Kidney epithelial cell (primary cell): ENCODE results near the gene ENO3. TPM values are rescaled to one million over a fixed set of nuclear protein-coding genes. Genes with fewer than 3 reads are reported as not detected.

Source experiments
- DNase-seq: peaks from one replicate; pipeline ENCODE4 v3.0.0-alpha.2; 2010; ENCODE audit warnings: low read depth
- H3K27me3 ChIP-seq: 2 replicates; pipeline ENCODE4 v1.6.0; 2011; ENCODE audit warnings: low read length; ENCODE audit not compliant: control insufficient read depth, insufficient read depth
- H3K36me3 ChIP-seq: 2 replicates; pipeline ENCODE4 v1.5.1; 2011; ENCODE audit warnings: low read length; ENCODE audit not compliant: control insufficient read depth, insufficient read depth
- H3K4me3 ChIP-seq: 2 replicates; pipeline ENCODE4 v1.5.1; 2011; ENCODE audit warnings: low read depth, mild to moderate bottlenecking, control low read depth, low read length
- CTCF ChIP-seq: IDR thresholded peaks from 2 replicates; pipeline ENCODE4 v1.5.1; 2011; ENCODE audit warnings: mild to moderate bottlenecking, moderate library complexity, low read length, control low read depth, inconsistent platforms; ENCODE audit not compliant: insufficient read depth, poor library complexity, severe bottlenecking
- total RNA-seq: library from RNA; depleted of rRNA; stranded (reverse); fragments of >200 nt; gene quantifications from 2 replicates; pipeline ENCODE4 v1.2.3, GENCODE V29; 2015

Gene ENO3
- total RNA-seq, 1 donor from 2014 or later = 3.5 TPM

- no peaks in the 10 kb centered on the region for H3K27me3 ChIP-seq
- peak overlapping the region; percentile 63 for H3K4me3 ChIP-seq
- peak; percentile 82 for DNase-seq
- no peaks in the 10 kb centered on the region for H3K36me3 ChIP-seq
- TF ChIP-seq CTCF = no peak
These were observed 18.2 kb downstream of the ENO3 start for GRCh38 chr17:4969047-4969550.

- DNase-seq = no peak
- TF ChIP-seq CTCF = no peak
- H3K27me3 ChIP-seq = no peaks in the 10 kb centered on the region
- peak overlapping the region; percentile 11 for H3K4me3 ChIP-seq
- H3K36me3 ChIP-seq = no peaks in the 10 kb centered on the region
These were observed 18.7 kb downstream of the ENO3 start for GRCh38 chr17:4969551-4970173.

GRCh38 chr17:4970273-4970672, 19.4 kb downstream of the ENO3 start:
- no peak for TF ChIP-seq CTCF
- Histone ChIP-seq H3K36me3 (no peaks in the 10 kb centered on the region), H3K4me3 (no peak overlapping the region), H3K27me3 (no peaks in the 10 kb centered on the region)
- no peak for DNase-seq

- TF ChIP-seq CTCF = no peak
- Histone ChIP-seq H3K27me3 (no peaks in the 10 kb centered on the region), H3K4me3 (no peak overlapping the region), H3K36me3 (no peaks in the 10 kb centered on the region)
- no peak for DNase-seq
These were observed 20.9 kb downstream of the ENO3 start for GRCh38 chr17:4971826-4972225.

GRCh38 chr17:4972322-4972721, 21.4 kb downstream of the ENO3 start:
- Histone ChIP-seq H3K36me3 (no peaks in the 10 kb centered on the region), H3K4me3 (no peak overlapping the region), H3K27me3 (no peaks in the 10 kb centered on the region)
- no peak for DNase-seq
- TF ChIP-seq CTCF = no peak

GRCh38 chr17:4972752-4973151, 21.8 kb downstream of the ENO3 start:
- no peaks in the 10 kb centered on the region for H3K36me3 ChIP-seq
- no peak for TF ChIP-seq CTCF
- DNase-seq = no peak
- no peaks in the 10 kb centered on the region for H3K27me3 ChIP-seq
- H3K4me3 ChIP-seq = no peak overlapping the region
